ENCODE measurements around the gene C4orf54.

GRCh38 chr4:99655308-99656081, 2.1 kb downstream of the C4orf54 start:
- TF ChIP-seq CTCF (IDR thresholded peaks at IDR 0.05; ENCODE audit: low read length), result no peak
- no peak for TF ChIP-seq EZH2 (optimal IDR thresholded peaks at IDR 0.05; ENCODE audit: low read depth, low read length)
- no peak for TF ChIP-seq EZH2phosphoT487 (IDR thresholded peaks at IDR 0.05; ENCODE audit: low read length)

Measured in MM.1S (cell line).